Osteocyte (in vitro differentiated cells): ENCODE measurements around the gene WDR1. TPM values are rescaled to one million over a fixed set of nuclear protein-coding genes. Genes with fewer than 3 reads are reported as not detected.

Experiments used
- DNase-seq: peaks from one replicate; pipeline ENCODE4 v3.0.0; 2021; ENCODE audit warnings: mixed read lengths; ENCODE audit not compliant: unreplicated experiment; ENCODE audit errors: extremely low spot score
- H3K27ac Mint-ChIP-seq: one replicate; pipeline ENCODE4 v1.8.0; 2021; ENCODE audit warnings: mild to moderate bottlenecking, mixed read lengths; ENCODE audit not compliant: unreplicated experiment
- H3K27me3 Mint-ChIP-seq: one replicate; pipeline ENCODE4 v1.8.0; 2021; ENCODE audit warnings: mixed read lengths; ENCODE audit not compliant: unreplicated experiment
- H3K36me3 Mint-ChIP-seq: one replicate; pipeline ENCODE4 v1.8.0; 2021; ENCODE audit warnings: mixed read lengths; ENCODE audit not compliant: unreplicated experiment
- H3K4me1 Mint-ChIP-seq: one replicate; pipeline ENCODE4 v1.8.0; 2021; ENCODE audit warnings: mixed read lengths; ENCODE audit not compliant: unreplicated experiment
- H3K4me3 Mint-ChIP-seq: one replicate; pipeline ENCODE4 v1.8.0; 2021; ENCODE audit warnings: mild to moderate bottlenecking, moderate library complexity, mixed read lengths; ENCODE audit not compliant: unreplicated experiment
- H3K9me3 Mint-ChIP-seq: one replicate; pipeline ENCODE4 v1.8.0; 2021; ENCODE audit warnings: mixed read lengths; ENCODE audit not compliant: unreplicated experiment
- total RNA-seq: library from RNA; stranded (reverse); gene quantifications from 2 replicates; pipeline ENCODE4 v1.2.1, GENCODE V29; 2021
- TF ChIP-seq, protein P1 (sequence below): fragments of 200-600 bp; sonication (generic); IDR thresholded peaks from 2 replicates; pipeline ENCODE4 v1.5.0; 2021; ENCODE audit warnings: antibody characterized with exemption, mild to moderate bottlenecking, moderate library complexity

Gene WDR1
- total RNA-seq, 1 donor from 2014 or later, result 537 TPM

DNA sequence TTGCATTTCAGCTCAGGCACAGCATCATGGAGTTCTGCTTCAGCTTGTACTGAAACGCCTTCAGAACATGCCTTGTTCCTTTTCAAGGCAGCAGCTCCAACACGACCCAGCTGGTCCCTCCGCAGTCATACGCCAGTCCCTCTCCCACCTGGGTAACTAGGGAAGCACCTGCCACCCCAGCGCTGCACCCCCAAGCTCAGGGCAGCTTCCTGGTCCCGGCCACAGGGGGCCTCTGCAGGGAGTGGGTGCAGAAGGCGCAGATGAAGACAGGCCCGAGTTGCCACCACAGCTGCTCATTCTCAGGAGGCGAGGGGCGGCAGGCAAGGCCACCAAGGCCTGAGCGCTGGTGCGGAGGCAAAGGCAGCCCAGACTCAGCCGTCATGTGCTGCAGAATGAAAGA lies 21.8 kb downstream of the WDR1 start:
- Mint-ChIP-seq H3K27me3 (no peaks in the 10 kb centered on the region), H3K4me3 (no peak overlapping the region), H3K27ac (peak overlapping the region; percentile 97), H3K36me3 (peaks cover 50% of the 10 kb centered on the region), H3K4me1 (peaks cover 95% of the 10 kb centered on the region), H3K9me3 (no peaks in the 10 kb centered on the region)
- DNase-seq, result no peak
- TF ChIP-seq, protein P1, sequence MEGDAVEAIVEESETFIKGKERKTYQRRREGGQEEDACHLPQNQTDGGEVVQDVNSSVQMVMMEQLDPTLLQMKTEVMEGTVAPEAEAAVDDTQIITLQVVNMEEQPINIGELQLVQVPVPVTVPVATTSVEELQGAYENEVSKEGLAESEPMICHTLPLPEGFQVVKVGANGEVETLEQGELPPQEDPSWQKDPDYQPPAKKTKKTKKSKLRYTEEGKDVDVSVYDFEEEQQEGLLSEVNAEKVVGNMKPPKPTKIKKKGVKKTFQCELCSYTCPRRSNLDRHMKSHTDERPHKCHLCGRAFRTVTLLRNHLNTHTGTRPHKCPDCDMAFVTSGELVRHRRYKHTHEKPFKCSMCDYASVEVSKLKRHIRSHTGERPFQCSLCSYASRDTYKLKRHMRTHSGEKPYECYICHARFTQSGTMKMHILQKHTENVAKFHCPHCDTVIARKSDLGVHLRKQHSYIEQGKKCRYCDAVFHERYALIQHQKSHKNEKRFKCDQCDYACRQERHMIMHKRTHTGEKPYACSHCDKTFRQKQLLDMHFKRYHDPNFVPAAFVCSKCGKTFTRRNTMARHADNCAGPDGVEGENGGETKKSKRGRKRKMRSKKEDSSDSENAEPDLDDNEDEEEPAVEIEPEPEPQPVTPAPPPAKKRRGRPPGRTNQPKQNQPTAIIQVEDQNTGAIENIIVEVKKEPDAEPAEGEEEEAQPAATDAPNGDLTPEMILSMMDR, result no peak

GRCh38 chr4:10093801-10094552 lies 22.6 kb downstream of the WDR1 start:
- Mint-ChIP-seq H3K4me1 (peaks cover 91% of the 10 kb centered on the region), H3K27ac (peak overlapping the region; percentile 97), H3K9me3 (no peaks in the 10 kb centered on the region), H3K4me3 (peak overlapping the region; percentile 52), H3K36me3 (peaks cover 44% of the 10 kb centered on the region), H3K27me3 (no peaks in the 10 kb centered on the region)
- DNase-seq, result peak; percentile 94
- TF ChIP-seq, protein P1, result no peak

DNA sequence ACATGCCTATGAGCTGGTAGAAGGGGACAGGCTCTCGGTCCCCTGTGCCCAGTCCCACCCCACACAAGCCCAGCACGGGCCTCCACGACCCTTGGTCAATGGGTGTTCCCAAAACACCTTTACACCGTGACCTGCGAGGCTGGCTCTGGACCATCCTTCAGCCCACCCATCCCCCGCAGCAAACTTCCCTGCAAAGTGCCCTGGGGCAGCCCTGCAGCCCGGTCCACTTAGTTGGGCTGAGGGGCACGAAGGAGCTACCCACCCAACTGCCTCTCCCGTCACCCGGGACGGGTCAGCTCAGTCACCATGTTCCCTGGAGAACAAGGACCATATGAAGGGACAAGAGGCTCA lies 23.4 kb downstream of the WDR1 start:
- Mint-ChIP-seq H3K4me3 (peak overlapping the region; percentile 52), H3K4me1 (peaks cover 91% of the 10 kb centered on the region), H3K27ac (peak overlapping the region; percentile 97), H3K9me3 (no peaks in the 10 kb centered on the region), H3K27me3 (no peaks in the 10 kb centered on the region), H3K36me3 (peaks cover 43% of the 10 kb centered on the region)
- no peak for DNase-seq
- TF ChIP-seq, protein P1, result no peak

DNA sequence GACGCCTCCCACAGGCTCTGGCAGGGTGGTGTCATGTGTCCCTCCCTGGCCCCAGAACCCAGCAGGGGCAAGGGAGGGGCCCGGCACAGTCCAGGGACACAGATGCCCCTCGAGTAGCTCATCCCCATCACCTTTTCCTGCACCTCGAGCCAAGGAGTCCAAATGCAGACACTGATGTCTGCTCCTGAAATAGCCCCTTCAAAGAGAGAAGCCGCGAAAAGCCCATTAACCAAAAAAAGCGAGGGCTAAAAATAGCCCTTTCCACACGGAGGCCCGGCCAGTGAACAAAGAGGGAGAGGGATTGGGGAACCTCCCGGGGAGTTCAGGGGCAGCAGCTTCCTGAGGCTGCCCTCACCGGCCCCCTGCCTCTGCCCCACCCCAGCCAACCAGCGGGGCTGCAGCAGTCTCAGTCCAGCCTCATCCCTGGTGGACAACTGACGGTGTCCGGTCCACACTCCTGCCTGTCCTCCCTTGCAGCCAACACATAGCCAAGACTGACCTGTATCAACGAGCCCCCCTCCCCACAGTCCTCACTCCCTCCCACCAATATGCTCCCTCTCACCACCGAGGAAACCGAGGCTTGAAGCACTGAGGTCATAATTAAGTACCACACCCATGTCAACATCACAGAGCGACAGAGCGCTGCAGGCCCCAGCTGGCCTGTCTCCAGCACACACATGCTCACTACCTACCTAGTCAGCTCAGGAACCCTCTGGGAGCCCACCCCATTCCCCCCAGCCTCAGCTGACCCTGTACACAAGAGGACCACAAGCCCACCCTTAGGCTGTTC lies 23.9 kb downstream of the WDR1 start:
- Mint-ChIP-seq H3K27ac (peak overlapping the region; percentile 97), H3K4me3 (peak overlapping the region; percentile 52)

More for the DNA sequence above, 23.9 kb downstream of the WDR1 start:
- H3K4me1 Mint-ChIP-seq, result peaks cover 89% of the 10 kb centered on the region
- peaks cover 45% of the 10 kb centered on the region for H3K36me3 Mint-ChIP-seq
- TF ChIP-seq, protein P1, result no peak
- no peaks in the 10 kb centered on the region for H3K9me3 Mint-ChIP-seq
- no peak for DNase-seq
- H3K27me3 Mint-ChIP-seq, result no peaks in the 10 kb centered on the region
